OCI-LY3 (cell line): ENCODE measurements around the gene GCNA.

ENCODE experiments used
- H2AFZ ChIP-seq: fragments of 200-600, 300-600 bp; shearing (Covaris generic); 2 replicates; pipeline ENCODE4 v1.6.0; 2014; ENCODE audit warnings: antibody characterized with exemption, low read depth, low read length
- H3K27ac ChIP-seq: fragments of 200-600, 300-600 bp; sonication (generic); 2 replicates; pipeline ENCODE4 v1.5.1; 2014; ENCODE audit warnings: mild to moderate bottlenecking, low read length, moderate library complexity, mixed read lengths
- H3K27me3 ChIP-seq: fragments of 200-600, 300-600 bp; sonication (generic); 2 replicates; pipeline ENCODE4 v1.6.1; 2014; ENCODE audit warnings: low read depth, low read length, mixed read lengths
- H3K36me3 ChIP-seq: fragments of 200-600, 300-600 bp; sonication (generic); replicated peaks from 2 replicates; pipeline ENCODE3; 2014; ENCODE audit warnings: low read depth, low read length, mixed read lengths
- H3K4me1 ChIP-seq: fragments of 300-600, 200-600 bp; sonication (generic); 2 replicates; pipeline ENCODE4 v1.6.1; 2014; ENCODE audit warnings: low read length, mixed read lengths
- H3K4me2 ChIP-seq: fragments of 200-600, 300-600 bp; sonication (generic); 2 replicates; pipeline ENCODE4 v1.6.1; 2014; ENCODE audit warnings: low read length, mixed read lengths
- H3K4me3 ChIP-seq: fragments of 300-600, 200-600 bp; sonication (generic); 2 replicates; pipeline ENCODE4 v1.5.1; 2014; ENCODE audit warnings: antibody characterized with exemption, mild to moderate bottlenecking, low read length, moderate library complexity
- H3K79me2 ChIP-seq: fragments of 300-600, 200-600 bp; shearing (Covaris generic); 2 replicates; pipeline ENCODE4 v1.6.1; 2014; ENCODE audit warnings: mild to moderate bottlenecking, low read length, mixed read lengths
- H3K9ac ChIP-seq: fragments of 300-600, 200-600 bp; shearing (Covaris generic); 2 replicates; pipeline ENCODE4 v1.6.0; 2014; ENCODE audit warnings: mild to moderate bottlenecking, low read length, moderate library complexity
- H3K9me3 ChIP-seq: fragments of 200-600, 300-600 bp; shearing (Covaris generic); 2 replicates; pipeline ENCODE4 v1.6.1; 2014; ENCODE audit warnings: low read length, mixed read lengths; ENCODE audit not compliant: insufficient read depth
- H4K20me1 ChIP-seq: fragments of 200-600, 300-600 bp; sonication (generic); 2 replicates; pipeline ENCODE4 v1.6.1; 2016; ENCODE audit warnings: low read length, mixed read lengths; ENCODE audit not compliant: insufficient read depth
- CTCF ChIP-seq: fragments of 200-600, 300-600 bp; sonication (generic); IDR thresholded peaks from 2 replicates; pipeline ENCODE4 v1.5.1; 2014; ENCODE audit warnings: antibody characterized with exemption, low read length, low read depth
- EZH2phosphoT487 ChIP-seq: fragments of 200-600 bp; shearing (Covaris generic); IDR thresholded peaks from 2 replicates; pipeline ENCODE4 v1.6.1; 2018; ENCODE audit warnings: antibody characterized with exemption, mixed run types, low read depth

Gene GCNA

GRCh38 chrX:71650333-71650969, 72.2 kb downstream of the GCNA start:
- peak overlapping the region; percentile 79 for H3K4me2 ChIP-seq
- peak overlapping the region; percentile 91 for H2AFZ ChIP-seq
- H3K27ac ChIP-seq: peak overlapping the region; percentile 41
- no peaks in the 10 kb centered on the region for H3K27me3 ChIP-seq
- H3K79me2 ChIP-seq: no peaks in the 10 kb centered on the region
- H3K4me1 ChIP-seq: peaks cover 19% of the 10 kb centered on the region
- no peaks in the 10 kb centered on the region for H4K20me1 ChIP-seq
- H3K9me3 ChIP-seq: no peaks in the 10 kb centered on the region
- no peaks in the 10 kb centered on the region for H3K36me3 ChIP-seq
- peak; percentile 55 for TF ChIP-seq CTCF
- no peak for TF ChIP-seq EZH2phosphoT487
- peak overlapping the region; percentile 35; the same call in 1 of the 2 replicates for H3K9ac ChIP-seq
- H3K4me3 ChIP-seq: peak overlapping the region; percentile 34; the same call in 1 of the 2 replicates

GRCh38 chrX:71652405-71652804, 74.2 kb downstream of the GCNA start:
- TF ChIP-seq EZH2phosphoT487 (no peak), CTCF (peak; percentile 66)
- no peak overlapping the region for H3K4me2 ChIP-seq
- H3K27ac ChIP-seq: no peak overlapping the region
- no peaks in the 10 kb centered on the region for H3K79me2 ChIP-seq
- no peaks in the 10 kb centered on the region for H3K27me3 ChIP-seq
- H3K9me3 ChIP-seq: no peaks in the 10 kb centered on the region
- peaks cover 19% of the 10 kb centered on the region for H3K4me1 ChIP-seq
- H3K9ac ChIP-seq: no peak overlapping the region
- H4K20me1 ChIP-seq: no peaks in the 10 kb centered on the region
- H2AFZ ChIP-seq: peak overlapping the region; percentile 46; the same call in 1 of the 2 replicates
- H3K36me3 ChIP-seq: no peaks in the 10 kb centered on the region
- no peak overlapping the region for H3K4me3 ChIP-seq

- no peaks in the 10 kb centered on the region for H3K27me3 ChIP-seq
- TF ChIP-seq CTCF (no peak), EZH2phosphoT487 (no peak)
- H3K4me1 ChIP-seq: peaks cover 19% of the 10 kb centered on the region
- no peak overlapping the region for H3K4me2 ChIP-seq
- no peak overlapping the region for H2AFZ ChIP-seq
- no peak overlapping the region for H3K4me3 ChIP-seq
- H4K20me1 ChIP-seq: no peaks in the 10 kb centered on the region
- H3K9ac ChIP-seq: no peak overlapping the region
- no peaks in the 10 kb centered on the region for H3K79me2 ChIP-seq
- no peaks in the 10 kb centered on the region for H3K36me3 ChIP-seq
- no peaks in the 10 kb centered on the region for H3K9me3 ChIP-seq
- no peak overlapping the region for H3K27ac ChIP-seq
Measured at GRCh38 chrX:71653344-71653743, 75.1 kb downstream of the GCNA start.

- H3K27ac ChIP-seq: no peak overlapping the region
- H3K4me2 ChIP-seq: no peak overlapping the region
- H3K36me3 ChIP-seq: no peaks in the 10 kb centered on the region
- H3K27me3 ChIP-seq: no peaks in the 10 kb centered on the region
- H3K4me3 ChIP-seq: no peak overlapping the region
- no peak overlapping the region for H3K9ac ChIP-seq
- no peaks in the 10 kb centered on the region for H3K9me3 ChIP-seq
- H4K20me1 ChIP-seq: no peaks in the 10 kb centered on the region
- no peak overlapping the region for H2AFZ ChIP-seq
- H3K79me2 ChIP-seq: no peaks in the 10 kb centered on the region
- peaks cover 4% of the 10 kb centered on the region for H3K4me1 ChIP-seq
- TF ChIP-seq CTCF: no peak
- no peak for TF ChIP-seq EZH2phosphoT487
Measured at GRCh38 chrX:71657267-71657666, 79.0 kb downstream of the GCNA start.
